GM21786 (cell line): ENCODE results near the gene SPNS2.

Experiments
- ATAC-seq: cut with Tn5 transposase; IDR thresholded peaks from one replicate; pipeline ENCODE4 v1.9.1; 2021; ENCODE audit not compliant: unreplicated experiment

Gene SPNS2

GRCh38 chr17:4480929-4481898 is 17.5 kb upstream of the SPNS2 start:
- ATAC-seq, result no peak

DNA sequence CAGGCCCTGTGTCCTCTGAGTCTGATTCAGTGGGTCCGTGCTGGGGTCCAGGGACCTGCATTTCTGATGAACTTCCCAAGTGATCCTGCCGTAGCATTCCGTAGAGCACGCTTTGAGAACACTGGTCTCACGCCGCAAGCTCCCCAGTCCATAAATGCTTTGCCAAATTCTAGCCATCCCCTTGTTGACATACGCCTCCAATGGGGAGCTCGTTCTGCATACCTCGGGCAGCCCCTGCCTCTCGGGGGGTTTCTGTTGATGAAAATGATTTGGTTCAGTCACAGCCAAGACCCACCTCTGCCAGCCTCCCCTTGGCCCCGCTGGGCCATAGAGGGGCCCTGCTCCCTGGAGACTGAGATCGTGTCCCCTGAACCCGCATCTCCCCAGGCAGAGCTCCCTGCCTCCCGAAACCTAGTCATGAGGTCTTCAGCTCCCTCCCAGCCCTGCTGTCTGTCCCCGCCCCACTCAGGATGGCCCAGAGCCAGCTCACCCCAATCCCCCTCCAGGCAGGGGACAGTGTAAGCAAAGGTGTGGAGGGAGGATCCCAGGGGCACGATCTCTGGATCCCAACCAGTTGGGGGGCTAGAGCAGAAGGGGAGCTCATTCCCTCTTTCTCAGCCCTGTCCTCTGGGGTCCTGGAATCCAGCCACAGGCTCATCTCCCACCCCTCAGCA is 16.2 kb upstream of the SPNS2 start:
- no peak for ATAC-seq

- no peak for ATAC-seq
These were observed 15.5 kb upstream of the SPNS2 start for GRCh38 chr17:4483012-4483840.

- no peak for ATAC-seq
These were observed 12.7 kb upstream of the SPNS2 start for GRCh38 chr17:4485676-4486646.

- no peak for ATAC-seq
These were observed 11.4 kb upstream of the SPNS2 start for GRCh38 chr17:4487296-4487695.

DNA sequence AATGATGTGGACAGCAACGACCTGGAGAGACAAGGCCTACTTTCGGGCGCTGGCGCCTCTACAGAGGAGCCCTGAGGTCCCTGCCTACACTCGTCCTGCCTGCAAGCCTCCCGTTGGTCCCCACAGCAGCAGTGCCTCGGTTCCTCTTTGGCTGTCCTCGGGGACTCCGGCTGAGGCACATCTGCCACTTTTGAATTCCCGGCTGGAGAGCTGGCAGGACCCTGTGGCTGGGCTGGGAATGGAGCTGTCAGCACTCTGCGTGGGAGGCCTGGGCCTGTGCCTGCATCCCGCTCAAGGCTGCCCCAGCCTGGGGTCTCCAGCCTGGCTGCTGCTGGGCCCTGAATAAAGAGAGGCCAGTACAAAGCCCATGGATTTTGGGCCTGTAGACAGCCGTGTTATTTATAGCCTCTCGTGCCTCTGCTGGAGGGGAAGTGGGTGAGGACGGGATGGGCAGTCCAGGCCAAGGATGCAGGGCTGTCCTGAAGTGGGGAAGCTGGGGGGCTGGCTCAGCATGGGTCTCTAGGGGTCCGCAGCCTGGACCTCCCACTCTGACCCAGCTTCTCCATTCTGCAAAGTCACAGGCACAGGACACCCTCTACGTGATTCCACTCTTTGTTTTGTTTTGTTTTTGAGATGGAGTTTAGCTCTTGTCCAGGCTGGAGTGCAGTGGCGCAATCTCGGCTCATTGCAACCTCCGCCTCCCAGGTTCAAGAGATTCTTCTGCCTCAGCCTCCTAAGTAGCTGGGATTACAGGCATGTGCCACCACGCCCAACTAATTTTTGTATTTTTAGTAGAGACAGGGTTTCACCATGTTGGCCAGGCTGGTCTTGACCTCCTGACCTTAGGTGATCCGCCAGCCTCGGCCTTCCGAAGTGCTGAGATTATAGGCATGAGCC is 10.6 kb upstream of the SPNS2 start:
- no peak for ATAC-seq

DNA sequence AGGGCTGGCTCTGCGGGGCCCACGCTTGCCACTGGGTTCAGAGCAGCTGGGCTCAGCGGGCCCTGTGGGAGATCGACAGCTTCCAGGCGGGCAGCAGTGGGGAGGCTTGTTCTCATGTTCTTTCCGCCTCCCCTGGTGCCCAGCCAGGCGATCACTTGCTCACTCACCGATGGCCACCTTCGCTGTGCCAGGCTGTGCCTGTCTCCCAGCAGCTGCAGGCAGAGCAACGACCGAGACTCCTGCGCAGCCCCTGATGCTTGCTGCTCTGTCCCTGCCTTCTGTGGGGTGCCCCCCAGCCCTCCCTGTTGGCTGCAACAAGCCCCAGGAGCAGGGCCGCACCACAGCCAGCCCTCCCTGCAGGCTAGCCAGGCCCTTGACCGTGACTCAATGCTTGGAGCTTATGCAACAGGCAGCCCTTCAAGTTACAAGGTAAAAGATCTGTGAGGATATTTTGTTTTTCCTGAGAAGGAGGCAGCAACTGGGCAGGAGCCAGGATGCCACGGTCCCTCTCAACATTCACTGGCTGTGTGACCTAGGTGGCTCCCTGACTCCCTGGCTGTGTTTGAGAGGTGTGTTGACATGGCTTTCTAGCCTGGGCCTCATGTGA is 9.6 kb upstream of the SPNS2 start:
- no peak for ATAC-seq

- ATAC-seq, result no peak
These were observed 8.5 kb upstream of the SPNS2 start for GRCh38 chr17:4490109-4490591.

DNA sequence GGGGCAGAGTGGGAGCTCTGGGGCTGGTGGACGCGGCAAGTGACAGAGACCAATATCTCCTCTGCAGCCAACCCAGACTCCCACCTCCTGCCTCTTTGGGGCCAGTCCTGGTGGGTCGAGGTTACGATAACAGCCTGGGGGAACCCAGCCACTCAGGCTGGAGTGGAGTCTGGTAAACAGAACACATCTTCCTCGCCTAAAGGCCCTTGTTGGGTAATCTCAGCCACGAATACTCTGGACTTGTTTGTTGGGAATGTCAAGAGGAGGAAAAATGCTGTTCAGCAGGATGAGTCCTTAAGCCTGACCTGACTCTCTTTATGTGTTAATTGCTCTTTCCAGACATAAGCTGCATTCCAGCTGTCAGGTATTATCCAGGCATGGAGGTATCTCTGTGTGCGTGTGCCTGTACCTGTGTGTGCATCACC is 8.0 kb upstream of the SPNS2 start:
- ATAC-seq, result no peak

DNA sequence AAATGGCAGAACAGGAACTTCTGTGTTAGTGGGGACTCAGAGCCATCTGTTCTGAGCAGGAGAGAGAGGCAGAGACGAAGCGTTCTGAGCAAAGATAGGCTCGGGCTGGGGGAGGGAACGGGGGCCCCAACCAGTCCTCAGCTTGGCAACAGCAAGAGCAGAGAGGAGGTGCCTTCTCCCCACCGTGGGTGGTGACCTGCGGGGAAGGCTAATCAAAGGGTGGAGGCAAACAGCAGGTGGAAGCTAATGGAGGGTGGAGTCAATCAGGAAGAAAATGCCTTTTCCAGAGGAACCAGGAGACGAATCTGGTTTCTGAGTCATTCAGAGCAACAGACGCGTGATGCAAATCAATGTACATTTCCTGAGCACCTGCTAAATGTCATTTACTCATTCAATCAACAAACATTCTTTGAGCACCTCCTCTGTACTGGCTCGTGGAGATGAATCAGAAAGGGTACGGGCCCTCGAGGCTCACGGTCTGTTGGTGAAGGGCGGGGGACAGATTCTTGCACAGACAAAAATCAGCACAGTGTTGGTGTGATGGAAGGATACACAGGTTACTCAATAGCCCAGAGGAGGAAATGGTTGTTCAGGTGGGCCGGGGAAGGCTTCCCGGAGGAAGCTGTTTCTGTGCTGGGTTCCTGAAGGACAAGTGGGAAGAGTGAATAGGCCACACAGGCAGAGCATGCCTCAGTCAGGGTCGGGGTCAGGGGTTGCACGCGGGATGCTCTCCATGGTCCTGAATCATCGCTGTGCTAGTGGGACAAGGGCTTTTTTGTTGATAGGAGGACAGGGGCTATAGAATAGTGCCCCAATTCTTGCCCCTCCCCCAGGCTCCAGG is 5.7 kb upstream of the SPNS2 start:
- no peak for ATAC-seq

GRCh38 chr17:4497101-4497824 is 1.4 kb upstream of the SPNS2 start:
- no peak for ATAC-seq

- no peak for ATAC-seq
These were observed 930 bp downstream of the SPNS2 start for GRCh38 chr17:4499431-4500190.

DNA sequence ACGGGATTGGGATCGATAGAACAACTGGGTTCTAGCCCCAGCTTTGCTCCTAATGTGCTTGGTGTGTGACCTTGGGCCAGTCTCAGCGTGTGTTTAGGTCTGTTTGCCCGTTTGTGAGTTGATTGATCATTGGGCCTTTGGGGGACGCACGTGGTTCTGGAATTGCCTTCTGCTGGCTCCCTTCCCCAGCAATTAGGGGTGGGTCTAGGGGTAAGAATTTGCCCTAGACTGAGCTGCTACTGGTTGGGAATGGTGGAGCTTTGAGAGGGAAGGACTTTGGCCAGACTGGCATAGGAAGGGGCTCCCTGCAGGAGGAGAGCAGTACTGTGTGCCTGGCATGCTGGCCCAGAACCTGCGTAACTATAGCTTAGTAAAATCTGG is 1.5 kb downstream of the SPNS2 start:
- no peak for ATAC-seq

GRCh38 chr17:4501295-4501949 is 2.7 kb downstream of the SPNS2 start:
- no peak for ATAC-seq

DNA sequence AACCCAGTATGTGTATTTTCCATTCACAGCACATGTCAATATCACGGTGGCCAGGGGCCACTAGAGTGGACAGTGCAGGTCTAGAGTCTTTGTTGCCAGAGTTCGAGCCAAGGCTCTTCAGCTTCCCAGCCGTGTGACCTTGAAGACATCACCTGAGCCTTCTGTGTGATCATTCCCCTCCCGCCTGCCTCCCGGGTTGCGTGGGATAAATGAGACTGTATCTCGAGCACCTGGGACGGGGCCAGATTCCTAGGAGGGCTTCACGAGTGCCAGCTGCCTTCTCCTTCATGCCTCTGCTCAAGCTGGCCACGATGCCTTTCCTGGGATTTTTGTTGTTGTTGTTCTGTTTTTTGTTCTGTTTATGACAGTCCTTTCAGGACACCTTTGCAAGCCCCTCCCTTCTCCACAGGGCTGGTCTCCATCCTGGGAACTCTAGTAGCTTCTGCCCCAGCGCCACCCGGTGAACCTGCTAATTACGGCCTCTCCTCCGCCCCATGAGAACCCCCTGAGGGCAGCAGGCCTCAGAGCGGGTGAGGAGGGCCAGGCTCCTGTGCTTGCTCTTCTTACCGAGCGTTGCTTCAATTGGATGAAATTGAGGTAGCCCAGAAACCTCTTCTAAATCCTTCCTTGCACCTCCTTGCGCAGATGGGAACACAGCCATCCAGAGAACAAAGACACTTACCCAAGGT is 3.9 kb downstream of the SPNS2 start:
- no peak for ATAC-seq
